Endothelial cell (in vitro differentiated cells): ENCODE measurements around the gene TBC1D1. TPM values are rescaled to one million over a fixed set of nuclear protein-coding genes. Genes with fewer than 3 reads are reported as not detected.

Source experiments
- DNase-seq: peaks from one replicate; pipeline ENCODE4 v3.0.0; 2021; ENCODE audit warnings: low spot score
- H3K27ac Mint-ChIP-seq: one replicate; pipeline ENCODE4 v1.8.0; 2021; ENCODE audit warnings: mixed read lengths, inconsistent platforms; ENCODE audit not compliant: unreplicated experiment
- H3K27me3 Mint-ChIP-seq: one replicate; pipeline ENCODE4 v1.8.0; 2021; ENCODE audit warnings: mild to moderate bottlenecking, moderate library complexity, mixed read lengths, inconsistent platforms; ENCODE audit not compliant: unreplicated experiment
- H3K36me3 Mint-ChIP-seq: one replicate; pipeline ENCODE4 v1.8.0; 2021; ENCODE audit warnings: mild to moderate bottlenecking, low read depth, mixed read lengths, inconsistent platforms; ENCODE audit not compliant: unreplicated experiment
- H3K4me1 Mint-ChIP-seq: one replicate; pipeline ENCODE4 v1.8.0; 2021; ENCODE audit warnings: mild to moderate bottlenecking, mixed read lengths, inconsistent platforms; ENCODE audit not compliant: unreplicated experiment
- H3K4me3 Mint-ChIP-seq: one replicate; pipeline ENCODE4 v1.8.0; 2021; ENCODE audit warnings: mild to moderate bottlenecking, mixed read lengths, inconsistent platforms; ENCODE audit not compliant: unreplicated experiment
- H3K9me3 Mint-ChIP-seq: one replicate; pipeline ENCODE4 v1.8.0; 2021; ENCODE audit warnings: mixed read lengths, inconsistent platforms; ENCODE audit not compliant: unreplicated experiment
- total RNA-seq: library from RNA; stranded (reverse); fragmentation: NEBNext Ultra II Directional; extraction: Animal tissue kit (Norgen Biotek cat#: 25700); gene quantifications from one replicate; pipeline ENCODE4 v1.2.1, GENCODE V29; 2021; ENCODE audit not compliant: unreplicated experiment
- TF ChIP-seq, protein P1 (sequence below): fragments of 200-600 bp; sonication (generic); IDR thresholded peaks from one replicate; pipeline ENCODE4 v1.5.0; 2021; ENCODE audit warnings: antibody characterized with exemption; ENCODE audit not compliant: unreplicated experiment

The TBC1D1 gene
- total RNA-seq, 1 donor from 2014 or later = 139 TPM

DNA sequence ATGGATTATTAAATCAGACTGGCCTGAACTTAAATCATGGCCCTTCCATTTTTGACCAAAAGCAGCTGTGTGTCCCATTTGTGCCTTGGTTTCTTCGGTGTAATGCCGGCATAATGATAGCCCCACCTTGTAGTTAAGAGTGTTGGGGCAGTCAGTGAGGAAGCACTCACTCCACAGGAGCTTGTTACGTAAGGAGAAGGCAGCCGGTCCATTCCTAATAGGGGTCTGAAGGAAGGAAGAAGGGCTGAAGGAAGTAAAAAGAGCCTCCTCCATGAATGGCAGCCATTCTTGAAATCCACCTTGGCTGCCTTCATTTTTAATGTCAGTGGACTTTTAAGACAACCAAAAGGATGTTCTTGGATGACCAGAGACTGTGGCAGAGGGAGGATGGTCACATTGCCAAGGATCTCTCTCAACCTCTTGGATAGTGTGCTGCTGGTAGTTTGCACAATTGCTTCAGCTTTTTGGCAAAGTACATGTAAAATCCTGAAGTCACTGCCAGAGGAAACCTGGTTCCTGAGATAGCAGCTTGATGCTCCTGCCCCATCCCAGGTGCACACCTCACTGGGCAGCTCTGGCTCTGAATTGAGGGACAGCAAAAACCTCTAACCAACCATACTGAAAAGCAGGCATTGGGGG, 182.8 kb downstream of the TBC1D1 start:
- no peak overlapping the region for H3K4me3 Mint-ChIP-seq
- H3K9me3 Mint-ChIP-seq = no peaks in the 10 kb centered on the region
- DNase-seq = no peak
- TF ChIP-seq, protein P1, sequence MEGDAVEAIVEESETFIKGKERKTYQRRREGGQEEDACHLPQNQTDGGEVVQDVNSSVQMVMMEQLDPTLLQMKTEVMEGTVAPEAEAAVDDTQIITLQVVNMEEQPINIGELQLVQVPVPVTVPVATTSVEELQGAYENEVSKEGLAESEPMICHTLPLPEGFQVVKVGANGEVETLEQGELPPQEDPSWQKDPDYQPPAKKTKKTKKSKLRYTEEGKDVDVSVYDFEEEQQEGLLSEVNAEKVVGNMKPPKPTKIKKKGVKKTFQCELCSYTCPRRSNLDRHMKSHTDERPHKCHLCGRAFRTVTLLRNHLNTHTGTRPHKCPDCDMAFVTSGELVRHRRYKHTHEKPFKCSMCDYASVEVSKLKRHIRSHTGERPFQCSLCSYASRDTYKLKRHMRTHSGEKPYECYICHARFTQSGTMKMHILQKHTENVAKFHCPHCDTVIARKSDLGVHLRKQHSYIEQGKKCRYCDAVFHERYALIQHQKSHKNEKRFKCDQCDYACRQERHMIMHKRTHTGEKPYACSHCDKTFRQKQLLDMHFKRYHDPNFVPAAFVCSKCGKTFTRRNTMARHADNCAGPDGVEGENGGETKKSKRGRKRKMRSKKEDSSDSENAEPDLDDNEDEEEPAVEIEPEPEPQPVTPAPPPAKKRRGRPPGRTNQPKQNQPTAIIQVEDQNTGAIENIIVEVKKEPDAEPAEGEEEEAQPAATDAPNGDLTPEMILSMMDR = no peak
- H3K27ac Mint-ChIP-seq = no peak overlapping the region
- H3K27me3 Mint-ChIP-seq = peaks cover 2% of the 10 kb centered on the region
- peaks cover 48% of the 10 kb centered on the region for H3K4me1 Mint-ChIP-seq
- no peaks in the 10 kb centered on the region for H3K36me3 Mint-ChIP-seq

DNA sequence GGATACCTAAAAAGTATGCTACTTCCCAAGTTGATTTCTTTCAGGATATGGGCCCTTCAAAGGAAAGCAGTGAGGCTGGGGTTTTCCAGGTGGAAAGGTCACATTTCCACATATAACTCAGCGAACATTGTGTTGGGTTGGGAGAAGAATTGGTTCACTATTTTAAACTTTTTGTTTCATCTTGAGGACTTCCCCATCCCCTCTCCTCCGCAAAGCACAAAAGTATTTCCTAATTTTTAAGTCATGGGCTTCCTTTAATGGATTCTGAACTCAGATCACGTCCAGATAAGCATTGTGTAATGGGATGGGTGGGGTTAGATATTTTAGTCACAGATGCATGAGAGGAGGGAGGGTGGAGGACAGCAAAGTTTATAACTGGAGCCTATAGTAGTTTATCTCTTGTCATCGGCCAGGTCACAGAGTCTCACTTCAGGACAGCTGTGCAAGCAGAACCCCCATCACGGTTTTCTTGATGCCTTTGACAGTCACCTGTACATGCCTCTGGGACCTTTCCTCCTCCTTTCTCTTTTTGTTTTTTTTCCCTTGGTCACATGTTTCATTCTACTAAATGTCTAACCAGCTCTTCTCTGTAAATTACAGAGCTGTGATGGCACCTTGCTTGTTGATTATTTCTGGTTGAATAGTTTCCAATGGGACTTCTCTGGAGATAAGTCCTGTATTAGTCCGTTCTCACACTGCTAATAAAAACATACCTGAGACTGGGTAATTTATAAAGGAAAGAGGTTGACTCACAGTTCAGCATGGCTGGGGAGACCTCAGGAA, 184.7 kb downstream of the TBC1D1 start:
- Mint-ChIP-seq H3K27me3 (peaks cover under 1% of the 10 kb centered on the region), H3K27ac (peak overlapping the region; percentile 31), H3K4me1 (peaks cover 45% of the 10 kb centered on the region), H3K9me3 (no peaks in the 10 kb centered on the region), H3K36me3 (no peaks in the 10 kb centered on the region), H3K4me3 (no peak overlapping the region)
- no peak for DNase-seq
- TF ChIP-seq, protein P1 = no peak

DNA sequence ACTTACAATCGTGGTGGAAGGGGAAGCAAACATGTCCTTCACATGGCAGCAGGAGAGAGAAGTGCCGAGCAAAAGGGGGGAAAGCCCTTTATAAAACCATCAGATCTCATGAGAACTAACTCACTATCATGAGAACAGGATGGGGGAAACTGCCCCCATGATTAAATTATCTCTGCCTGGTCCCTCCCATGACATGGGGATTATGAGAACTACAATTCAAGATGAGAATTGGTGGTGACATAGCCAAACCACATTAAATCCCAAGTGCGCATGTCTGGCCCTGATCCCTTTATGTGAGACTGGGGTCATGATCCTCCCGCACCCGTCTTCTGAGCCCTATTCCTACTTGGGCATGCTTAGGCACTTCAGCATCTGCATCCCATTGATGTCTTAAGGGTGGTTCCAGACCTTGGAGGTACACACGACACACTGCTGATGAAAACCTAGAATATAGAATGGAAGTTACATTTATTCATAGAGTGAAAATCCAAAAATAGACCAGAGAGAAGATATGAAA, 185.3 kb downstream of the TBC1D1 start:
- Mint-ChIP-seq H3K4me3 (no peak overlapping the region), H3K27me3 (peaks cover 2% of the 10 kb centered on the region), H3K9me3 (no peaks in the 10 kb centered on the region), H3K4me1 (peaks cover 45% of the 10 kb centered on the region), H3K27ac (peak overlapping the region; percentile 31), H3K36me3 (peaks cover 1% of the 10 kb centered on the region)
- TF ChIP-seq, protein P1 = no peak
- no peak for DNase-seq

DNA sequence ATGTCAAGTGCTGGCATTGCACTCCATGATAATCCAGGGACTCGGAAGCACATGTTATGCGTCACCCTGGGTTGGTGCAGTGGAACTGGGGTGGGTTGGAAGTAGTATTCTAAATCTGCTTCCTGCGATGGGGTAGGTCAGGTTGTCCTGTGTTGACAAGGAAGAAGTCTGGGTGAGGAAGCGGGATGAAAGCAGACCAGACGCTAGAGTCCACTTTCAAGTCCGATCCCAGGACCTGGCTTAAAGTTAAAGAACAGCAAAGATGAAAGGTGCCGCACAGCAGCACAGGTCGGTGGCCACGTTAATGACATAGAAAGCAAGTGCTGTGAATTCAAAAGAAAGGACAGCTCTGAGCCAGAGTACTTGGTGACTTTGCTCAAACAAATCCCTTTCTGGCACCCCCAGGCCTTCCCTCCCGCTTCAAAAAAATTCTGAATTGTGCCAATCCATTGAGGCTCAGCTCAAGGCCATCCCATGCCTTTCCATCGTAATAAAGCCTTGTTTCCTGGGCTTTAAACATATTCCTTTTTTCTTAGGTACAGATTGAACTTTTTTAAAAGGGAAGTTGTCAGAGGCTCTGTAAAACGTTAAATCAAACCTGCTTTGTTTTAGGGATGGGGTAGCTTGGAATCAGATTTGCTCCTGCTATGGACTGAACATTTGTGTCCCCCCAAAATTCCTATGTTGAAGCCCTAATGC, 187.1 kb downstream of the TBC1D1 start:
- H3K27ac Mint-ChIP-seq = peak overlapping the region; percentile 26
- H3K27me3 Mint-ChIP-seq = peaks cover 2% of the 10 kb centered on the region
- TF ChIP-seq, protein P1 = no peak

More for the DNA sequence above, 187.1 kb downstream of the TBC1D1 start:
- no peak for DNase-seq
- Mint-ChIP-seq H3K4me1 (peaks cover 55% of the 10 kb centered on the region), H3K9me3 (no peaks in the 10 kb centered on the region), H3K4me3 (no peak overlapping the region), H3K36me3 (peaks cover 10% of the 10 kb centered on the region)
